ENCODE results near the gene CTSF. TPM values are rescaled to one million over a fixed set of nuclear protein-coding genes. Genes with fewer than 3 reads are reported as not detected.

The CTSF gene
- total and polyA plus RNA-seq, 2 of the 13 experiments (the other 11 are each of a cell fraction or from before 2014, with no cell fraction given): not detected

DNA sequence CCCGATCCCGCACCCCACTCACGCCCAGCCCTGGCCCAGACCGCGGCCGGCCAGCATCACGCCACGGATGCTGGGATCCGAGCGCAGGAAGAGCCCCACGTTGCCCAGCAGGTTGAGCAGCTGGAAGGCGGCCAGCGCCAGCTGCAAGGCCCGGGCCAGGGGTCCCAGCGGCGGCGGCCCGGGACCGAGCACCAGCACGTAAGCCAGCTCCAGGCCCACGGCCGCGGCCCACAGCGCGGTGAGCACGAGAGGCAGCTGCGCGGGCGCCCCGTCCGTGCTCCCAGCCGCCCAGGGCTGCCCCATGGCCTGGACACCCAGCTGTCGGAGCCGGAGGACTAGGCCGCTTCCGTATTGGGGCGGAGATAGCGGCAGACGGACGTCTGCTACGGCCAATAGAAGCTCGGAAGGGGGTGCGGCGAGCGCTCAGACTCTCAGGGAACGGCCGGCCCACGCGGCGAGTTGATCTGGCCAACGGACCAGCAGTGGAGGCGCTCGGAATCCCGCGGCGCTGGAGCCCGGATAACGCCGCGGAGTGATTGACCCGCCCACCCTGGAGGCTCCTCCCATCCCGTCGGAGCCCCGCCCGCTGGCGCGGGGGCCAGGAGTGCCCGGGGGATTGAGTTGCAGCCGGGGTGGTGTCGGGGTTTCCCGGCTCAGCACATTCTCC is 22.6 kb downstream of the CTSF start, which contains the start of gene ZDHHC24 (continued):
- TF ChIP-seq, protein P1, sequence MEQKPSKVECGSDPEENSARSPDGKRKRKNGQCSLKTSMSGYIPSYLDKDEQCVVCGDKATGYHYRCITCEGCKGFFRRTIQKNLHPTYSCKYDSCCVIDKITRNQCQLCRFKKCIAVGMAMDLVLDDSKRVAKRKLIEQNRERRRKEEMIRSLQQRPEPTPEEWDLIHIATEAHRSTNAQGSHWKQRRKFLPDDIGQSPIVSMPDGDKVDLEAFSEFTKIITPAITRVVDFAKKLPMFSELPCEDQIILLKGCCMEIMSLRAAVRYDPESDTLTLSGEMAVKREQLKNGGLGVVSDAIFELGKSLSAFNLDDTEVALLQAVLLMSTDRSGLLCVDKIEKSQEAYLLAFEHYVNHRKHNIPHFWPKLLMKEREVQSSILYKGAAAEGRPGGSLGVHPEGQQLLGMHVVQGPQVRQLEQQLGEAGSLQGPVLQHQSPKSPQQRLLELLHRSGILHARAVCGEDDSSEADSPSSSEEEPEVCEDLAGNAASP (CRISPR knock-in tag; IDR thresholded peaks at IDR 0.05; ENCODE audit: borderline replicate concordance): no peak
- no peak for TF ChIP-seq EEA1 (CRISPR knock-in tag; IDR thresholded peaks at IDR 0.05; ENCODE audit: borderline replicate concordance)
- no peak for TF ChIP-seq HOXA7 (CRISPR knock-in tag; IDR thresholded peaks at IDR 0.05)
- no peak for TF ChIP-seq AKAP8 (CRISPR knock-in tag; IDR thresholded peaks at IDR 0.05)
- no peak for TF ChIP-seq TCF12 (IDR thresholded peaks at IDR 0.05)
- peak; percentile 60; the same call in 1 of the 2 replicates for TF ChIP-seq TCF12 (CRISPR knock-in tag; IDR thresholded peaks at IDR 0.05)
- TF ChIP-seq POLR2AphosphoS2 (IDR thresholded peaks at IDR 0.05; ENCODE audit: low read depth, low read length): no peak
- no peak for TF ChIP-seq ARNT (IDR thresholded peaks at IDR 0.05)
- TF ChIP-seq, protein P2, sequence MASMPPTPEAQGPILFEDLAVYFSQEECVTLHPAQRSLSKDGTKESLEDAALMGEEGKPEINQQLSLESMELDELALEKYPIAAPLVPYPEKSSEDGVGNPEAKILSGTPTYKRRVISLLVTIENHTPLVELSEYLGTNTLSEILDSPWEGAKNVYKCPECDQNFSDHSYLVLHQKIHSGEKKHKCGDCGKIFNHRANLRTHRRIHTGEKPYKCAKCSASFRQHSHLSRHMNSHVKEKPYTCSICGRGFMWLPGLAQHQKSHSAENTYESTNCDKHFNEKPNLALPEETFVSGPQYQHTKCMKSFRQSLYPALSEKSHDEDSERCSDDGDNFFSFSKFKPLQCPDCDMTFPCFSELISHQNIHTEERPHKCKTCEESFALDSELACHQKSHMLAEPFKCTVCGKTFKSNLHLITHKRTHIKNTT (CRISPR knock-in tag; IDR thresholded peaks at IDR 0.05): no peak
- no peak for TF ChIP-seq ZNF451 (CRISPR knock-in tag; IDR thresholded peaks at IDR 0.05)
- TF ChIP-seq, protein P3, sequence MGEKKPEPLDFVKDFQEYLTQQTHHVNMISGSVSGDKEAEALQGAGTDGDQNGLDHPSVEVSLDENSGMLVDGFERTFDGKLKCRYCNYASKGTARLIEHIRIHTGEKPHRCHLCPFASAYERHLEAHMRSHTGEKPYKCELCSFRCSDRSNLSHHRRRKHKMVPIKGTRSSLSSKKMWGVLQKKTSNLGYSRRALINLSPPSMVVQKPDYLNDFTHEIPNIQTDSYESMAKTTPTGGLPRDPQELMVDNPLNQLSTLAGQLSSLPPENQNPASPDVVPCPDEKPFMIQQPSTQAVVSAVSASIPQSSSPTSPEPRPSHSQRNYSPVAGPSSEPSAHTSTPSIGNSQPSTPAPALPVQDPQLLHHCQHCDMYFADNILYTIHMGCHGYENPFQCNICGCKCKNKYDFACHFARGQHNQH (CRISPR knock-in tag; IDR thresholded peaks at IDR 0.05): no peak
- peak; percentile 24; the same call in 1 of the 2 replicates for TF ChIP-seq GATAD2A (CRISPR knock-in tag; IDR thresholded peaks at IDR 0.05)
- peak; percentile 97 for TF ChIP-seq SP2 (CRISPR knock-in tag; IDR thresholded peaks at IDR 0.05)
- TF ChIP-seq NFRKB (IDR thresholded peaks at IDR 0.05): no peak
- TF ChIP-seq ZNF75D (CRISPR knock-in tag; IDR thresholded peaks at IDR 0.05; ENCODE audit: borderline replicate concordance): no peak
- TF ChIP-seq, protein P4, sequence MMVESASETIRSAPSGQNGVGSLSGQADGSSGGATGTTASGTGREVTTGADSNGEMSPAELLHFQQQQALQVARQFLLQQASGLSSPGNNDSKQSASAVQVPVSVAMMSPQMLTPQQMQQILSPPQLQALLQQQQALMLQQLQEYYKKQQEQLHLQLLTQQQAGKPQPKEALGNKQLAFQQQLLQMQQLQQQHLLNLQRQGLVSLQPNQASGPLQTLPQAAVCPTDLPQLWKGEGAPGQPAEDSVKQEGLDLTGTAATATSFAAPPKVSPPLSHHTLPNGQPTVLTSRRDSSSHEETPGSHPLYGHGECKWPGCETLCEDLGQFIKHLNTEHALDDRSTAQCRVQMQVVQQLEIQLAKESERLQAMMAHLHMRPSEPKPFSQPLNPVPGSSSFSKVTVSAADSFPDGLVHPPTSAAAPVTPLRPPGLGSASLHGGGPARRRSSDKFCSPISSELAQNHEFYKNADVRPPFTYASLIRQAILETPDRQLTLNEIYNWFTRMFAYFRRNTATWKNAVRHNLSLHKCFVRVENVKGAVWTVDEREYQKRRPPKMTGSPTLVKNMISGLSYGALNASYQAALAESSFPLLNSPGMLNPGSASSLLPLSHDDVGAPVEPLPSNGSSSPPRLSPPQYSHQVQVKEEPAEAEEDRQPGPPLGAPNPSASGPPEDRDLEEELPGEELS (CRISPR knock-in tag; IDR thresholded peaks at IDR 0.05): no peak
- no peak for TF ChIP-seq ZNF124 (CRISPR knock-in tag; IDR thresholded peaks at IDR 0.05)
- no peak for TF ChIP-seq ZNF256 (CRISPR knock-in tag; conservative IDR thresholded peaks at IDR 0.05)
- peak; percentile 14; the same call in 1 of the 2 replicates for TF ChIP-seq HOXA3 (CRISPR knock-in tag; IDR thresholded peaks at IDR 0.05)
- TF ChIP-seq ZNF891 (CRISPR knock-in tag; IDR thresholded peaks at IDR 0.05): no peak
- TF ChIP-seq YY1 (IDR thresholded peaks at IDR 0.05; ENCODE audit: insufficient read depth, insufficient replicate concordance, low read depth, low read length): peak; percentile 35
- peak; percentile 64; the same call in 1 of the 2 replicates for TF ChIP-seq YEATS2 (CRISPR knock-in tag; IDR thresholded peaks at IDR 0.05; ENCODE audit: borderline replicate concordance)
- TF ChIP-seq, protein P5, sequence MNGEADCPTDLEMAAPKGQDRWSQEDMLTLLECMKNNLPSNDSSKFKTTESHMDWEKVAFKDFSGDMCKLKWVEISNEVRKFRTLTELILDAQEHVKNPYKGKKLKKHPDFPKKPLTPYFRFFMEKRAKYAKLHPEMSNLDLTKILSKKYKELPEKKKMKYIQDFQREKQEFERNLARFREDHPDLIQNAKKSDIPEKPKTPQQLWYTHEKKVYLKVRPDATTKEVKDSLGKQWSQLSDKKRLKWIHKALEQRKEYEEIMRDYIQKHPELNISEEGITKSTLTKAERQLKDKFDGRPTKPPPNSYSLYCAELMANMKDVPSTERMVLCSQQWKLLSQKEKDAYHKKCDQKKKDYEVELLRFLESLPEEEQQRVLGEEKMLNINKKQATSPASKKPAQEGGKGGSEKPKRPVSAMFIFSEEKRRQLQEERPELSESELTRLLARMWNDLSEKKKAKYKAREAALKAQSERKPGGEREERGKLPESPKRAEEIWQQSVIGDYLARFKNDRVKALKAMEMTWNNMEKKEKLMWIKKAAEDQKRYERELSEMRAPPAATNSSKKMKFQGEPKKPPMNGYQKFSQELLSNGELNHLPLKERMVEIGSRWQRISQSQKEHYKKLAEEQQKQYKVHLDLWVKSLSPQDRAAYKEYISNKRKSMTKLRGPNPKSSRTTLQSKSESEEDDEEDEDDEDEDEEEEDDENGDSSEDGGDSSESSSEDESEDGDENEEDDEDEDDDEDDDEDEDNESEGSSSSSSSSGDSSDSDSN (CRISPR knock-in tag; IDR thresholded peaks at IDR 0.05): peak; percentile 51; the same call in 1 of the 2 replicates
